Measurements from ENCODE around the gene LPCAT4. TPM values are rescaled to one million over a fixed set of nuclear protein-coding genes. Genes with fewer than 3 reads are reported as not detected.

Gene LPCAT4
- total and polyA plus RNA-seq, 9 of the 15 experiments (the other 6 are each of a cell fraction or from before 2014, with no cell fraction given): 7.3 to 34.3 (median 14.4) TPM

DNA sequence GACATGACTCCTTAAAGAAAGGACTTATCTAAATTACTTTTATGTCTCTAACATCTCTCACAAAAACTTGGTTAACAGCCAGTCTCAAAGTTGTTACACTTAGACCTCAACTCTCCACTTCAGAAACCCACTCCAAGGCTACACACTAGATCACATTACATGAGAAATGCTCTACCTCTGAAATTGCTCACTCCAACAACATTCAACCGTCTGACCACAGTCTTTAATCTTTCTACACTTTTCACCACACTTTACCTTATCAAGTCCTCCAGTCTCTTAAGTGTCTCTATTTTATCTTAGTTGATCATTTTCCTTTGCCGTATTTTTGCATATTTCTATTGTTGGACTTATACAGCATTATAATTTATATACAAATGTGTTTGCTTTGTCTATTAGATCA lies 35.2 kb downstream of the LPCAT4 start (continued):
- TF ChIP-seq HNRNPH1 (optimal IDR thresholded peaks at IDR 0.05; ENCODE audit: low read depth, low read length) (no peak), CTCF (IDR thresholded peaks at IDR 0.05 in 2 of 3, conservative IDR thresholded peaks at IDR 0.05 in 1 of 3; ENCODE audit: insufficient read depth in 2 of 3, low read depth in 1 of 3, low read length in 3 of 3) (no peak), SMARCA4 (IDR thresholded peaks at IDR 0.05) (peak; percentile 86), SNAPC5 (CRISPR knock-in tag; IDR thresholded peaks at IDR 0.05) (no peak), ZFP1 (CRISPR knock-in tag; IDR thresholded peaks at IDR 0.05) (no peak), MEIS2 (IDR thresholded peaks at IDR 0.05; ENCODE audit: partially characterized antibody) (peak; percentile 91), GATAD2B (IDR thresholded peaks at IDR 0.05; ENCODE audit: borderline replicate concordance) (no peak), RCOR1 (IDR thresholded peaks at IDR 0.05; ENCODE audit: borderline replicate concordance in 1 of 2, low read depth in 2 of 2, low read length in 2 of 2) (peak in 1 of 2 experiments; percentile 48; a peak in 1 of 4 replicates), FOXM1 (IDR thresholded peaks at IDR 0.05; ENCODE audit: low read depth) (peak; percentile 23; the same call in 1 of the 2 replicates), FOXM1 (CRISPR knock-in tag; IDR thresholded peaks at IDR 0.05; ENCODE audit: low read depth) (no peak), ZNF707 (CRISPR knock-in tag; conservative IDR thresholded peaks at IDR 0.05) (no peak), HDAC1 (IDR thresholded peaks at IDR 0.05) (0 out of 4 replicates have a peak, but pooled peaks of 1 of the 2 experiments have one; percentile 33), DEAF1 (CRISPR knock-in tag; IDR thresholded peaks at IDR 0.05) (no peak), ZSCAN32 (CRISPR knock-in tag; IDR thresholded peaks at IDR 0.05) (no peak), SPI1 (IDR thresholded peaks at IDR 0.05; ENCODE audit: borderline replicate concordance, low read depth, low read length) (no peak), CBX1 (IDR thresholded peaks at IDR 0.05; ENCODE audit: low read depth) (no peak), CCNT2 (IDR thresholded peaks at IDR 0.05; ENCODE audit: borderline replicate concordance, extremely low read depth, insufficient read length, low read depth, low read length) (peak; percentile 6)
- TF ChIP-seq, protein P1, sequence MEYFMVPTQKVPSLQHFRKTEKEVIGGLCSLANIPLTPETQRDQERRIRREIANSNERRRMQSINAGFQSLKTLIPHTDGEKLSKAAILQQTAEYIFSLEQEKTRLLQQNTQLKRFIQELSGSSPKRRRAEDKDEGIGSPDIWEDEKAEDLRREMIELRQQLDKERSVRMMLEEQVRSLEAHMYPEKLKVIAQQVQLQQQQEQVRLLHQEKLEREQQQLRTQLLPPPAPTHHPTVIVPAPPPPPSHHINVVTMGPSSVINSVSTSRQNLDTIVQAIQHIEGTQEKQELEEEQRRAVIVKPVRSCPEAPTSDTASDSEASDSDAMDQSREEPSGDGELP (CRISPR knock-in tag; IDR thresholded peaks at IDR 0.05; ENCODE audit: borderline replicate concordance): no peak
- TF ChIP-seq, protein P2, sequence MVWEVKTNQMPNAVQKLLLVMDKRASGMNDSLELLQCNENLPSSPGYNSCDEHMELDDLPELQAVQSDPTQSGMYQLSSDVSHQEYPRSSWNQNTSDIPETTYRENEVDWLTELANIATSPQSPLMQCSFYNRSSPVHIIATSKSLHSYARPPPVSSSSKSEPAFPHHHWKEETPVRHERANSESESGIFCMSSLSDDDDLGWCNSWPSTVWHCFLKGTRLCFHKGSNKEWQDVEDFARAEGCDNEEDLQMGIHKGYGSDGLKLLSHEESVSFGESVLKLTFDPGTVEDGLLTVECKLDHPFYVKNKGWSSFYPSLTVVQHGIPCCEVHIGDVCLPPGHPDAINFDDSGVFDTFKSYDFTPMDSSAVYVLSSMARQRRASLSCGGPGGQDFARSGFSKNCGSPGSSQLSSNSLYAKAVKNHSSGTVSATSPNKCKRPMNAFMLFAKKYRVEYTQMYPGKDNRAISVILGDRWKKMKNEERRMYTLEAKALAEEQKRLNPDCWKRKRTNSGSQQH (CRISPR knock-in tag; IDR thresholded peaks at IDR 0.05): no peak
- TF ChIP-seq, protein P3, sequence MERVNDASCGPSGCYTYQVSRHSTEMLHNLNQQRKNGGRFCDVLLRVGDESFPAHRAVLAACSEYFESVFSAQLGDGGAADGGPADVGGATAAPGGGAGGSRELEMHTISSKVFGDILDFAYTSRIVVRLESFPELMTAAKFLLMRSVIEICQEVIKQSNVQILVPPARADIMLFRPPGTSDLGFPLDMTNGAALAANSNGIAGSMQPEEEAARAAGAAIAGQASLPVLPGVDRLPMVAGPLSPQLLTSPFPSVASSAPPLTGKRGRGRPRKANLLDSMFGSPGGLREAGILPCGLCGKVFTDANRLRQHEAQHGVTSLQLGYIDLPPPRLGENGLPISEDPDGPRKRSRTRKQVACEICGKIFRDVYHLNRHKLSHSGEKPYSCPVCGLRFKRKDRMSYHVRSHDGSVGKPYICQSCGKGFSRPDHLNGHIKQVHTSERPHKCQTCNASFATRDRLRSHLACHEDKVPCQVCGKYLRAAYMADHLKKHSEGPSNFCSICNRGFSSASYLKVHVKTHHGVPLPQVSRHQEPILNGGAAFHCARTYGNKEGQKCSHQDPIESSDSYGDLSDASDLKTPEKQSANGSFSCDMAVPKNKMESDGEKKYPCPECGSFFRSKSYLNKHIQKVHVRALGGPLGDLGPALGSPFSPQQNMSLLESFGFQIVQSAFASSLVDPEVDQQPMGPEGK (CRISPR knock-in tag; IDR thresholded peaks at IDR 0.05; ENCODE audit: borderline replicate concordance): no peak

Measured in K562 (cell line).